Liver (tissue), 9 donors: Measurements from ENCODE around the gene SGIP1. TPM values are rescaled to one million over a fixed set of nuclear protein-coding genes. Genes with fewer than 3 reads are reported as not detected.

ENCODE experiments used
- DNase-seq: peaks from one replicate; pipeline ENCODE4 v3.0.0-alpha.2; 2017; ENCODE audit warnings: low spot score
- H3K27ac ChIP-seq, 2 donors: one replicate each; pipeline ENCODE4 v1.7.0; 2013; ENCODE audit warnings: inconsistent platforms in 2 of 2, low read length in 2 of 2, control low read depth in 1 of 2, low read depth in 1 of 2, mild to moderate bottlenecking in 1 of 2
- H3K27me3 ChIP-seq, 4 donors: one replicate each; pipeline versions ENCODE4 v1.6.1 to v1.7.0; 2013; ENCODE audit warnings: low read length in 3 of 4, inconsistent platforms in 1 of 4, mild to moderate bottlenecking in 1 of 4, moderate library complexity in 1 of 4; ENCODE audit not compliant: control insufficient read depth in 4 of 4, insufficient read depth in 4 of 4
- H3K36me3 ChIP-seq, 4 donors: one replicate each; pipeline versions ENCODE4 v1.6.1 to v1.7.0; 2013; ENCODE audit warnings: low read length in 3 of 4, mild to moderate bottlenecking in 3 of 4, low read depth in 1 of 4, moderate library complexity in 1 of 4; ENCODE audit not compliant: control insufficient read depth in 4 of 4, insufficient read depth in 3 of 4
- H3K4me1 ChIP-seq, 4 donors: one replicate each; pipeline versions ENCODE4 v1.6.1 to v1.7.0; 2013; ENCODE audit warnings: low read length in 3 of 4, mild to moderate bottlenecking in 3 of 4, moderate library complexity in 1 of 4; ENCODE audit not compliant: control insufficient read depth in 4 of 4, insufficient read depth in 4 of 4
- H3K4me3 ChIP-seq, 3 donors: one replicate each; pipeline versions ENCODE4 v1.6.1 to v1.7.0; 2013; ENCODE audit warnings: low read length in 3 of 3, control low read depth in 1 of 3, low read depth in 1 of 3, mild to moderate bottlenecking in 1 of 3
- H3K9ac ChIP-seq, 2 donors: one replicate each; pipeline ENCODE4 v1.7.0; 2013; ENCODE audit warnings: low read length in 2 of 2, mild to moderate bottlenecking in 2 of 2, moderate library complexity in 2 of 2, control low read depth in 1 of 2, low read depth in 1 of 2
- H3K9me3 ChIP-seq, 4 donors: one replicate each; pipeline versions ENCODE4 v1.6.1 to v1.7.0; 2013; ENCODE audit warnings: low read length in 3 of 4; ENCODE audit not compliant: control insufficient read depth in 4 of 4
- EGR1 ChIP-seq, 2 donors: IDR thresholded peaks; 2 replicates each; pipeline ENCODE4 v1.6.1; 2016 to 2018; ENCODE audit warnings: antibody characterized with exemption in 2 of 2, low read depth in 2 of 2
- FOXA1 ChIP-seq: IDR thresholded peaks from 2 replicates; pipeline ENCODE4 v1.6.1; 2016; ENCODE audit warnings: antibody characterized with exemption
- FOXA2 ChIP-seq: IDR thresholded peaks from 2 replicates; pipeline ENCODE4 v1.6.1; 2016; ENCODE audit warnings: antibody characterized with exemption
- GABPA ChIP-seq, 2 donors: IDR thresholded peaks in 1 of 2; conservative IDR thresholded peaks in 1 of 2; 2 replicates each; pipeline ENCODE4 v1.6.1; 2016; ENCODE audit warnings: antibody characterized with exemption in 2 of 2, mild to moderate bottlenecking in 1 of 2, moderate library complexity in 1 of 2
- HNF4A ChIP-seq, 2 donors: conservative IDR thresholded peaks; 2 replicates each; pipeline ENCODE4 v1.6.1; 2016; ENCODE audit warnings: antibody characterized with exemption in 2 of 2, mild to moderate bottlenecking in 2 of 2
- HNF4G ChIP-seq: IDR thresholded peaks from 2 replicates; pipeline ENCODE4 v1.6.1; 2016; ENCODE audit warnings: antibody characterized with exemption
- JUND ChIP-seq, 2 donors: IDR thresholded peaks; 2 replicates each; pipeline ENCODE4 v1.6.1; 2016; ENCODE audit warnings: antibody characterized with exemption in 2 of 2
- NR2F2 ChIP-seq: IDR thresholded peaks from 2 replicates; pipeline ENCODE4 v1.6.1; 2016; ENCODE audit warnings: antibody characterized with exemption
- RAD21 ChIP-seq, 2 donors: IDR thresholded peaks; 2 replicates each; pipeline ENCODE4 v1.6.1; 2016; ENCODE audit warnings: antibody characterized with exemption in 2 of 2, mild to moderate bottlenecking in 2 of 2
- RXRA ChIP-seq, 2 donors: IDR thresholded peaks; 2 replicates each; pipeline ENCODE4 v1.6.1; 2017 to 2018; ENCODE audit warnings: antibody characterized with exemption in 2 of 2, mild to moderate bottlenecking in 1 of 2
- SP1 ChIP-seq: IDR thresholded peaks from 2 replicates; pipeline ENCODE4 v1.6.1; 2018; ENCODE audit warnings: antibody characterized with exemption, mild to moderate bottlenecking
- TAF1 ChIP-seq: conservative IDR thresholded peaks from 2 replicates; pipeline ENCODE4 v1.6.1; 2016; ENCODE audit warnings: antibody characterized with exemption, mild to moderate bottlenecking
- YY1 ChIP-seq: IDR thresholded peaks from 2 replicates; pipeline ENCODE4 v1.6.1; 2016; ENCODE audit warnings: antibody characterized with exemption, mild to moderate bottlenecking
- WGBS: extraction: QIAGEN DNeasy Blood & Tissue Kit; methylation state at CpG from one replicate; pipeline ENCODE4 v1.1.7; 2013; 5-methylcytosine and 5-hydroxymethylcytosine counted together
- polyA plus RNA-seq, 2 donors: library from polyadenylated mRNA; stranded (reverse) in 1 of 2; unstranded in 1 of 2; fragments of 200-250 nt in 1 of 2; fragments of >200 nt in 1 of 2; fragmentation: Nextera tagmentation in 1 of 2; extraction: Ambion mirVana in 1 of 2; gene quantifications; one replicate each; pipeline versions ENCODE4 v1.2.1 to v1.2.3, GENCODE V29; 2013 to 2015
- total RNA-seq, 2 donors: library from RNA; depleted of rRNA; stranded (reverse); fragments of >200 nt; gene quantifications; one replicate each; pipeline ENCODE4 v1.2.3, GENCODE V29; 2014
- TF ChIP-seq, protein P1 (sequence below): IDR thresholded peaks from 2 replicates; pipeline ENCODE4 v1.6.1; 2016; ENCODE audit warnings: antibody characterized with exemption, mild to moderate bottlenecking
- TF ChIP-seq, protein P2 (sequence below): IDR thresholded peaks from 2 replicates; pipeline ENCODE4 v1.6.1; 2016; ENCODE audit warnings: antibody characterized with exemption
- TF ChIP-seq, protein P3 (sequence below): fragments of 150-350 bp; IDR thresholded peaks from 2 replicates; pipeline ENCODE4 v1.5.1; 2017; ENCODE audit warnings: improper control_type of control experiment, low read depth, low read length; ENCODE audit not compliant: missing input control
- TF ChIP-seq, protein P4 (sequence below): IDR thresholded peaks from 2 replicates; pipeline ENCODE4 v1.6.1; 2016; ENCODE audit warnings: antibody characterized with exemption
- TF ChIP-seq, protein P5 (sequence below): IDR thresholded peaks from 2 replicates; pipeline ENCODE4 v1.6.1; 2016; ENCODE audit warnings: antibody characterized with exemption
- donor health status: healthy.
- donor health status: healthy.
- donor health status: healthy.
- donor health status: healthy.
- donor health status: healthy.

The SGIP1 gene
- total and polyA plus RNA-seq, 4 donors: 0.09 to 2.5 (median 0.38) TPM

DNA sequence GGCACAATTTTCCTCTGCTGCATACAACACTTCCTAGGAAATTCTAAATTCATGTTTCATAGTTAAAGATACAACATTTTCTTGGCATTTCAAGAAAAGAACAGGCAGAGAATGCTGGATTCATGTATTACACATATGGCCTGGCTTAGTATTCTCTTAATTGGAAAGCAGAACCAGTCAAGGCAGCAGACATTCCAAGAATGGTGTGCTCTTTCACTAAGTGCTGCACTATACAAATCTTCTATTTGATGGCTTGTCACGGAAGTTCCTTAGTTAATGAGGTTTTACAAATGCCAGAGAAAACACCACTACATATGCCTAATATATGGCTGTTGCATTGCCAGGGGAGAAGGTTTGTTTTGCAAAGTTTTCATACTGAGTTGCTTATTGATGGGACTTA lies 137.5 kb downstream of the SGIP1 start:
- Histone ChIP-seq H3K27me3 (no peaks in the 10 kb centered on the region), H3K4me1 (no peaks in the 10 kb centered on the region), H3K9me3 (no peaks in the 10 kb centered on the region), H3K36me3 (no peaks in the 10 kb centered on the region), H3K27ac (no peak overlapping the region), H3K4me3 (no peak overlapping the region), H3K9ac (no peak overlapping the region)
- TF ChIP-seq, protein P1, sequence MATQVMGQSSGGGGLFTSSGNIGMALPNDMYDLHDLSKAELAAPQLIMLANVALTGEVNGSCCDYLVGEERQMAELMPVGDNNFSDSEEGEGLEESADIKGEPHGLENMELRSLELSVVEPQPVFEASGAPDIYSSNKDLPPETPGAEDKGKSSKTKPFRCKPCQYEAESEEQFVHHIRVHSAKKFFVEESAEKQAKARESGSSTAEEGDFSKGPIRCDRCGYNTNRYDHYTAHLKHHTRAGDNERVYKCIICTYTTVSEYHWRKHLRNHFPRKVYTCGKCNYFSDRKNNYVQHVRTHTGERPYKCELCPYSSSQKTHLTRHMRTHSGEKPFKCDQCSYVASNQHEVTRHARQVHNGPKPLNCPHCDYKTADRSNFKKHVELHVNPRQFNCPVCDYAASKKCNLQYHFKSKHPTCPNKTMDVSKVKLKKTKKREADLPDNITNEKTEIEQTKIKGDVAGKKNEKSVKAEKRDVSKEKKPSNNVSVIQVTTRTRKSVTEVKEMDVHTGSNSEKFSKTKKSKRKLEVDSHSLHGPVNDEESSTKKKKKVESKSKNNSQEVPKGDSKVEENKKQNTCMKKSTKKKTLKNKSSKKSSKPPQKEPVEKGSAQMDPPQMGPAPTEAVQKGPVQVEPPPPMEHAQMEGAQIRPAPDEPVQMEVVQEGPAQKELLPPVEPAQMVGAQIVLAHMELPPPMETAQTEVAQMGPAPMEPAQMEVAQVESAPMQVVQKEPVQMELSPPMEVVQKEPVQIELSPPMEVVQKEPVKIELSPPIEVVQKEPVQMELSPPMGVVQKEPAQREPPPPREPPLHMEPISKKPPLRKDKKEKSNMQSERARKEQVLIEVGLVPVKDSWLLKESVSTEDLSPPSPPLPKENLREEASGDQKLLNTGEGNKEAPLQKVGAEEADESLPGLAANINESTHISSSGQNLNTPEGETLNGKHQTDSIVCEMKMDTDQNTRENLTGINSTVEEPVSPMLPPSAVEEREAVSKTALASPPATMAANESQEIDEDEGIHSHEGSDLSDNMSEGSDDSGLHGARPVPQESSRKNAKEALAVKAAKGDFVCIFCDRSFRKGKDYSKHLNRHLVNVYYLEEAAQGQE: no peak
- TF ChIP-seq JUND (IDR thresholded peaks at IDR 0.05): no peak
- TF ChIP-seq, protein P2, sequence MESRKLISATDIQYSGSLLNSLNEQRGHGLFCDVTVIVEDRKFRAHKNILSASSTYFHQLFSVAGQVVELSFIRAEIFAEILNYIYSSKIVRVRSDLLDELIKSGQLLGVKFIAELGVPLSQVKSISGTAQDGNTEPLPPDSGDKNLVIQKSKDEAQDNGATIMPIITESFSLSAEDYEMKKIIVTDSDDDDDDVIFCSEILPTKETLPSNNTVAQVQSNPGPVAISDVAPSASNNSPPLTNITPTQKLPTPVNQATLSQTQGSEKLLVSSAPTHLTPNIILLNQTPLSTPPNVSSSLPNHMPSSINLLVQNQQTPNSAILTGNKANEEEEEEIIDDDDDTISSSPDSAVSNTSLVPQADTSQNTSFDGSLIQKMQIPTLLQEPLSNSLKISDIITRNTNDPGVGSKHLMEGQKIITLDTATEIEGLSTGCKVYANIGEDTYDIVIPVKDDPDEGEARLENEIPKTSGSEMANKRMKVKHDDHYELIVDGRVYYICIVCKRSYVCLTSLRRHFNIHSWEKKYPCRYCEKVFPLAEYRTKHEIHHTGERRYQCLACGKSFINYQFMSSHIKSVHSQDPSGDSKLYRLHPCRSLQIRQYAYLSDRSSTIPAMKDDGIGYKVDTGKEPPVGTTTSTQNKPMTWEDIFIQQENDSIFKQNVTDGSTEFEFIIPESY: no peak
- 87% methylated on average over 1 of the region's 1 CpG for WGBS
- no peak for DNase-seq

DNA sequence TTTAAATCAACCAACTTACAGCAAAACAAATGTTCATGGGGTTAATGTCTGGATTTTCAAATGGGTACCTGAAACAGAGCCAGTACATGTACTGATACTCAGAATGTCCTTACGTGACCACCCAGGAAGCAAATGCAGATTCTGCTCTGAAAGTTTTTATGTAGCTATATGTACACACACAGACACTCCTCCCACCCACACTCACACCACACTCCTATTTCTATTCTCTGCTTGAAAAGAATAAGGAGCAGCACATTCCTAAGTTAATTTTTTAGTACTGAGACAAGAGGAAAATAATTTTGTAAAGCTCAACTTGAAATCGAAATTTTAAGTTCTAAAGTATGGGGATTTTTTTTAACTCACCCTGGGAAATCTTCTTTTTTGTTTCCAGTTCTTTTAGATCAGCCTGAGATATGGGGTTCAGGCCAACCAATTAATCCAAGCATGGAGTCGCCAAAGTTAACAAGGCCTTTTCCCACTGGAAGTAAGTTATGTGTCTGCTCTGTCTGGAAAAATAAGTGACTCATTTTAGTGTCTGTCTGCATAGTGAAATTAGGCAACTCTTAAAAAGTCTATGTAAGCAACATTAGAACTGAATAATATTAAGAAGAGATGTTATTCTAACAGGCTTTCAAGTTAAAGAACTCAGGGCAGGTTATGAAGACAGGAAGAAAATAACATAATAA lies 142.8 kb downstream of the SGIP1 start:
- no peak overlapping the region for H3K27ac ChIP-seq
- no peak overlapping the region for H3K9ac ChIP-seq
- no peak overlapping the region for H3K4me3 ChIP-seq
- H3K36me3 ChIP-seq: no peaks in the 10 kb centered on the region
- TF ChIP-seq FOXA2 (no peak), YY1 (no peak), JUND (IDR thresholded peaks at IDR 0.05) (no peak), FOXA1 (no peak), RAD21 (IDR thresholded peaks at IDR 0.05) (no peak), RXRA (IDR thresholded peaks at IDR 0.05) (no peak), HNF4G (no peak), GABPA (IDR thresholded peaks at IDR 0.05 in 1 of 2, conservative IDR thresholded peaks at IDR 0.05 in 1 of 2) (no peak), NR2F2 (no peak), EGR1 (IDR thresholded peaks at IDR 0.05; ENCODE audit: low read depth in 2 of 2) (no peak), HNF4A (conservative IDR thresholded peaks at IDR 0.05) (no peak), TAF1 (no peak), SP1 (no peak)
- TF ChIP-seq, protein P3, sequence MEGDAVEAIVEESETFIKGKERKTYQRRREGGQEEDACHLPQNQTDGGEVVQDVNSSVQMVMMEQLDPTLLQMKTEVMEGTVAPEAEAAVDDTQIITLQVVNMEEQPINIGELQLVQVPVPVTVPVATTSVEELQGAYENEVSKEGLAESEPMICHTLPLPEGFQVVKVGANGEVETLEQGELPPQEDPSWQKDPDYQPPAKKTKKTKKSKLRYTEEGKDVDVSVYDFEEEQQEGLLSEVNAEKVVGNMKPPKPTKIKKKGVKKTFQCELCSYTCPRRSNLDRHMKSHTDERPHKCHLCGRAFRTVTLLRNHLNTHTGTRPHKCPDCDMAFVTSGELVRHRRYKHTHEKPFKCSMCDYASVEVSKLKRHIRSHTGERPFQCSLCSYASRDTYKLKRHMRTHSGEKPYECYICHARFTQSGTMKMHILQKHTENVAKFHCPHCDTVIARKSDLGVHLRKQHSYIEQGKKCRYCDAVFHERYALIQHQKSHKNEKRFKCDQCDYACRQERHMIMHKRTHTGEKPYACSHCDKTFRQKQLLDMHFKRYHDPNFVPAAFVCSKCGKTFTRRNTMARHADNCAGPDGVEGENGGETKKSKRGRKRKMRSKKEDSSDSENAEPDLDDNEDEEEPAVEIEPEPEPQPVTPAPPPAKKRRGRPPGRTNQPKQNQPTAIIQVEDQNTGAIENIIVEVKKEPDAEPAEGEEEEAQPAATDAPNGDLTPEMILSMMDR: no peak
- TF ChIP-seq, protein P2: no peak
- TF ChIP-seq, protein P1: no peak
- TF ChIP-seq, protein P4, sequence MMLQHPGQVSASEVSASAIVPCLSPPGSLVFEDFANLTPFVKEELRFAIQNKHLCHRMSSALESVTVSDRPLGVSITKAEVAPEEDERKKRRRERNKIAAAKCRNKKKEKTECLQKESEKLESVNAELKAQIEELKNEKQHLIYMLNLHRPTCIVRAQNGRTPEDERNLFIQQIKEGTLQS: no peak
- TF ChIP-seq, protein P5, sequence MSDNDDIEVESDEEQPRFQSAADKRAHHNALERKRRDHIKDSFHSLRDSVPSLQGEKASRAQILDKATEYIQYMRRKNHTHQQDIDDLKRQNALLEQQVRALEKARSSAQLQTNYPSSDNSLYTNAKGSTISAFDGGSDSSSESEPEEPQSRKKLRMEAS: no peak
- H3K27me3 ChIP-seq: no peaks in the 10 kb centered on the region
- peaks cover 0 to 2% (median 0%) of the 10 kb centered on the region in 4 donors for H3K9me3 ChIP-seq
- H3K4me1 ChIP-seq: no peaks in the 10 kb centered on the region
- WGBS: 77% methylated on average over 3 of the region's 3 CpGs
- no peak for DNase-seq
